WTC11 (cell line): ENCODE measurements around the gene NSMF.

Experiments
- ATF2 ChIP-seq: sonication (generic); formaldehyde crosslinking; IDR thresholded peaks from 2 replicates; pipeline ENCODE4 v1.8.1; 2022; ENCODE audit warnings: low read depth, missing genetic modification reagents, borderline replicate concordance
- CREM ChIP-seq: sonication (generic); formaldehyde crosslinking; IDR thresholded peaks from 2 replicates; pipeline ENCODE4 v1.8.1; 2022; ENCODE audit warnings: mild to moderate bottlenecking, missing genetic modification reagents, moderate library complexity
- CTCF ChIP-seq: fragments of 200-600 bp; IDR thresholded peaks from 2 replicates; pipeline ENCODE4 v1.8.0; 2022; ENCODE audit warnings: antibody characterized with exemption
- E2F4 ChIP-seq: sonication (generic); formaldehyde crosslinking; IDR thresholded peaks from 2 replicates; pipeline ENCODE4 v1.8.1; 2022; ENCODE audit warnings: low read depth, mild to moderate bottlenecking, moderate library complexity, missing genetic modification reagents, borderline replicate concordance
- ESRRA ChIP-seq: sonication (generic); formaldehyde crosslinking; IDR thresholded peaks from 2 replicates; pipeline ENCODE4 v1.8.1; 2022; ENCODE audit warnings: mild to moderate bottlenecking, missing genetic modification reagents, borderline replicate concordance
- SMAD3 ChIP-seq: sonication (generic); formaldehyde crosslinking; IDR thresholded peaks from 2 replicates; pipeline ENCODE4 v1.8.0; 2022; ENCODE audit warnings: missing genetic modification reagents, mild to moderate bottlenecking, borderline replicate concordance
- TEAD4 ChIP-seq: sonication (generic); formaldehyde crosslinking; IDR thresholded peaks from 2 replicates; pipeline ENCODE4 v1.8.0; 2022; ENCODE audit warnings: mild to moderate bottlenecking, missing genetic modification reagents
- ZBTB21 ChIP-seq: sonication (generic); formaldehyde crosslinking; IDR thresholded peaks from 2 replicates; pipeline ENCODE4 v1.8.1; 2023; ENCODE audit warnings: mild to moderate bottlenecking, missing genetic modification reagents, borderline replicate concordance
- ZNF416 ChIP-seq: fragments of 250-450 bp; sonication (Bioruptor Pico); IDR thresholded peaks from 2 replicates; pipeline ENCODE4 v1.9.0; 2021; ENCODE audit warnings: mild to moderate bottlenecking, inconsistent platforms

- TF ChIP-seq ATF2 (CRISPR knock-in tag): no peak
- no peak for TF ChIP-seq CREM
- TF ChIP-seq CTCF: no peak
- TF ChIP-seq ZBTB21 (CRISPR knock-in tag): no peak
- TF ChIP-seq TEAD4: no peak
- TF ChIP-seq ZNF416: no peak
- no peak for TF ChIP-seq ESRRA (CRISPR knock-in tag)
- no peak for TF ChIP-seq SMAD3 (CRISPR knock-in tag)
- TF ChIP-seq E2F4 (CRISPR knock-in tag): no peak
Observed at GRCh38 chr9:137406085-137406760, 52.9 kb downstream of the NSMF start.
